ENCODE results near the gene NMUR1. TPM values are rescaled to one million over a fixed set of nuclear protein-coding genes. Genes with fewer than 3 reads are reported as not detected.

Gene NMUR1
- total RNA-seq, 4 donors from 2014 or later = 0.51 to 10.2 (median 2.5) TPM

DNA sequence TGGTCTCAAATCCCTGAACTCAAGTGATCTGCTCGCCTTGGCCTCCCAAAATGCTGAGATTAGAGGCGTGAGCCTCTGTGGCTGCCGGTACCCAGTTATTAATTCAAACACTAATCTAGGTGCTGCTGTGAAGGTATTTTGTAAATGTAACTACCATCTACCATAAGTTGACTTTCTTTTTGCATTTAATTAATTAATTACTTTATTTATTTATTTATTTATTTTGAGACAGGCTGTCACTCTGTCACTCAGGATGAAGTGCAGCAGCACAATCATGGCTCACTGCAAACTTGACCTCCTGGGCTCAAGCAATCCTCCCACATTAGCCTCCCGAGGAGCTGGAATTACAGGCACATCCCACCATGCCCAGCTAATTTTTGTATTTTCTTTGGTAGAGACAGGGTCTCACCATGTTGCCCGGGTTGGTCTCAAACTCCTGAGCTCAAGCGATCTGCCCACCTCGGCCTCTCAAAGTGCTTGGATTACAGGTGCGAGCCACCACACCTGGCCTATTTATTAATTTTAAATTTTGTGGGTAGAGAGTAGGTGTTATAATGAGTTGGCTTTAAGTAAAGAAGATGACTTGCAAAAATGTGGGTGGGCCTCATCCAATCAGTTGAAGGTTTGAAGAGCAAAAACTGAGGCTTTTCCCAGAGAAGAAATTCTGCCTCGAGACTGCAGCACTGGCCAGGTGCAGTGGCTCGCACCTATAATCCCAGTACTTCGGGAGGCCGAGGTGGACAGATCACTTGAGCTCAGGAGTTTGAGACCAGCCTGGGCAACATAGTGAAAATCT, 17.3 kb upstream of the NMUR1 start:
- TF ChIP-seq, protein P1, sequence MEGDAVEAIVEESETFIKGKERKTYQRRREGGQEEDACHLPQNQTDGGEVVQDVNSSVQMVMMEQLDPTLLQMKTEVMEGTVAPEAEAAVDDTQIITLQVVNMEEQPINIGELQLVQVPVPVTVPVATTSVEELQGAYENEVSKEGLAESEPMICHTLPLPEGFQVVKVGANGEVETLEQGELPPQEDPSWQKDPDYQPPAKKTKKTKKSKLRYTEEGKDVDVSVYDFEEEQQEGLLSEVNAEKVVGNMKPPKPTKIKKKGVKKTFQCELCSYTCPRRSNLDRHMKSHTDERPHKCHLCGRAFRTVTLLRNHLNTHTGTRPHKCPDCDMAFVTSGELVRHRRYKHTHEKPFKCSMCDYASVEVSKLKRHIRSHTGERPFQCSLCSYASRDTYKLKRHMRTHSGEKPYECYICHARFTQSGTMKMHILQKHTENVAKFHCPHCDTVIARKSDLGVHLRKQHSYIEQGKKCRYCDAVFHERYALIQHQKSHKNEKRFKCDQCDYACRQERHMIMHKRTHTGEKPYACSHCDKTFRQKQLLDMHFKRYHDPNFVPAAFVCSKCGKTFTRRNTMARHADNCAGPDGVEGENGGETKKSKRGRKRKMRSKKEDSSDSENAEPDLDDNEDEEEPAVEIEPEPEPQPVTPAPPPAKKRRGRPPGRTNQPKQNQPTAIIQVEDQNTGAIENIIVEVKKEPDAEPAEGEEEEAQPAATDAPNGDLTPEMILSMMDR (IDR thresholded peaks at IDR 0.05; ENCODE audit: low read depth) = no peak

DNA sequence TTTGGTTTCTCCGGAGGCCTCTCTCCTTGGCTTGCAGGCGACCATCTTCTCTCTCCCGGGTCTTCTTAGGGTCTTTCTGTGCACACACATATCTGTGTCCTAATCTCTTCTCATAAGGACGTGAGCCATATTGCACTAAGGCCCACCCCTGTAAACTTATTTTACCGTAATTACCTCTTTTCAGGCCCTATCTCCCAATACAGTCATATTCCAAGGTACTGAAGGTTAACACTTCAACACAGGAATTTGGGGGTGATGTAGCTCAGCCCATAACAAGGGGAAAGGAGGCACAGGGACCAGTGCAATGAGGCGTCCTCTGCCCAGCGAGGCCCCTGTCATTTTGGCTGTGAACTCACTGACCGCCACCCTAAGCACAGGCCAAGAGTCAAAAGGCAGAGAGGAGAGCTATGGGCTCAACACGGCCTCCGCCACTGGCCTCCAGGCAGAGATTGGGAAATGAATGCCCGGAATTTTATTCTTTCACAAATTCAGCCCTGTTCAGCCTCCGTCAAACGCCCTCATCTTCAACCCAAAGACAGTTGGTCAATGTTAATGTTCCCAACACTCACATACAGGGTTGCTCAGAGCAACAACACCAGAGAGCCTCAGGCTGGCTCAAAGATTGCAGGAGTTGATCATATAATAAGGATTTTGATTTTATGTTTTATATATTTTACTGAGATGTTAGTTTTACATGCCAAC, 15.9 kb upstream of the NMUR1 start:
- TF ChIP-seq, protein P1 (IDR thresholded peaks at IDR 0.05; ENCODE audit: low read depth) = no peak

DNA sequence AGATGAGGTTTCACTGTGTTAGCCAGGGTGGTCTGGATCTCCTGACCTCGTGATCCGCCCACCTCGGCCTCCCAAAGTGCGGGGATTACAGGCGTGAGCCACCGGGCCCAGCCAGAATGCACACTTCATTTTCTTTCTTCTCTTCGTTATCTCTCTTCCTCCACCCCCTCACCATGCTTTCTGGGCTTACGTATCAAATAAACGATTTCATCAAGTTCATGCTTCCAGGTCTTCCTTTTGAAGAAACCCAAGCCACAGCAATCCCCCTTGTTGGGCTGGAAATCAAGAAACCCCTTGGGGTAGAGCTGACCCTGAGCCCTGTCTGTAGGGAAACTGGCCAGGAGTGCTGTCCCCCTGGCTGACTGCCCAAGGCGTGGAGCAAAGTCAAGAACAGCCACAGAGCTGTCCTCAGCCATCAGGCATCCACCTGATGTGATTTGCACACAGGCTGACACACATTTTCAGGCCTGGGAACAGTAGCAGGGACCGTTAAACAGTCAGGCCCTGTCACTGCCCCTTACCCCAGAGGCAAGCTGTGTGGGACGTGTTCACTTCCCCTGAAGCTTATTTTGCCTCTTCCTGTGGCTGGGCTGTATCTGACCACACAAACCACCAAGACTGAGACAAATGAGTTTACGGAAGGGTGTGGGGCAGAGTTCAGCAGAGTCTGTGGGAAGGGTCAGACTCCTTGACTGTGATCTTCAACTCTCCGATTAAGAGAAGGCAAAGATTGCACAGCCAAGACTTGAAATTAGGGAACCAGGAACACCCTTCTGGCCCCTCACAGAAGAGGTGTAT, 15.1 kb upstream of the NMUR1 start:
- TF ChIP-seq, protein P1 (IDR thresholded peaks at IDR 0.05; ENCODE audit: low read depth) = no peak

DNA sequence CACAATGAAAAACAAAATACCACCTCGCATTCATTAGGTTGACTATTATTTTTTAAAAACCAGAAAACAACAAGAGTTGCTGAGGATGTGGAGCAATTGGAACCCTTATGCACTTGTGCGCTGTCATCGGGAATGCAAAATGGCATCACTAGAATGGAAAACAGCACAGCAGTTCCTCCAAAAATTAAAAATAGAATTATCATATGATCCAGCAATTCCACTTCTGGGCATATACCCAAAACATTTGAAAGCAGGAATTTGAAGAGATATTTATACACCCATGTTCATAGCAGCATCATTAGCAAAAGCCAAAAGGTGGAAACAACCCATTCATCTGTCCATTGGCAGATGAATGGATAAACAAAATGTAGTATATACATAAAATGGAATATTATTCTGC, 11.9 kb upstream of the NMUR1 start:
- TF ChIP-seq, protein P1 (IDR thresholded peaks at IDR 0.05; ENCODE audit: low read depth) = no peak

DNA sequence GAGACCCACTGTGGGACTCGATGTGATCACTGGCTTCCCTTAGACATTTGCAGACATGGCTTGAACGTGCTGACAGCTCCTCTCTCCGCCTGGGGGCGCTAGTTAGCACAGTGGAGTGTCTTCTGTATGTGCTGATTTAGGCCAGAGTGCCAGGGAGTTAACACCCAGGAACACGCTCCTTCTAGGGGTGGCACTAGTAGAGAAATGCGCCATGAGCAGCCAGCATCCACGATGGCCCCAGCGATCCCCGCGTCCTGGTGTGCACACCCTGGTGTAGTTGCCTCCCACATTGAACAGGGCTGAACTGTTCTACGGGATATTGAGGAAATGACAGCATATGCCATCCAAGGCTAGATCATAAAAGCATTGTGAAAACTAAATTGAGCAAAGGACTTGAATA, 11.4 kb upstream of the NMUR1 start:
- TF ChIP-seq, protein P1 (IDR thresholded peaks at IDR 0.05; ENCODE audit: low read depth) = no peak

DNA sequence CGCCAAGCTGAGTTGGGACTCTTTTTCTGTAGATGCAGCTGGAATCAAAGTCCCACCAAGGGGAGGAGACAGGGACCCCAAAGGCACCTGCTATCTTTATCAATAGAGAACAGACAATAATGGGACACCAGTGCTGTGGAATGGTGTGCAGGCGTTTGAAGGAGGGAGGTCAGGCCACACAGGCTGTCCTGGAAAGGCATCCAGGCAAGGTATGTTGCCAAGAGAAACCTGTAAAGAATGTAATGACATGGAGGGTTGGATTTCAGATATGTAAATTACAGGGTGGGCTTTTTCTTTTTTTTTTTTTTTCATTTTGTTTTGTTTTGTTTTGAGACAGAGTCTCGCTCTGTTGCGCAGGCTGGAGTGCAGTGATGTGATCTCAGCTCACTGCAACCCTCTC, 9.7 kb upstream of the NMUR1 start:
- TF ChIP-seq, protein P1 (IDR thresholded peaks at IDR 0.05; ENCODE audit: low read depth) = no peak

DNA sequence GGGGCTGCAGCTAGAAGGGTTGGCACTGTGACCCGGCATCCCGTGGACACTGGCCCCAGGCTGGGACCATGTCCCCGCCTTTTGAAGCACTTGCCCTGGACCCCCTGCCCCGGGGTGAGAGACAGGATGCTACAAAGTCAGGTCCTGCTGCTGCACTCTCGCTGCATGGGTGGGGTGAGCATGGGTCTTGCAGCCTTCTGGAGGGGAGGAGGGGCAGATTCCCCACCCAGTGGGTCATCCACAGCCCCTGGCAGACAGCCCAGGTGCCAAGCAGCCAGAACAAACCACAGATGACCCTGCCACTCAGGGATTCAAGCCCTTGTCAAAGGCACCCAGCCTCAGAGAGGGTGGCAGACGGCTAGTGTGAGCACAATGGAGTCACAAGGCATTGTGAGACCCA, 5.7 kb upstream of the NMUR1 start:
- TF ChIP-seq, protein P1 (IDR thresholded peaks at IDR 0.05; ENCODE audit: low read depth) = no peak

Measured in subcutaneous adipose tissue (tissue), 4 donors.